ENCODE data around the gene HOXA10.

Gene HOXA10

GRCh38 chr7:27179030-27179429, 4.9 kb upstream of the HOXA10 start:
- FAIRE-seq = no peak

GRCh38 chr7:27178366-27178765, 4.2 kb upstream of the HOXA10 start:
- FAIRE-seq = no peak

DNA sequence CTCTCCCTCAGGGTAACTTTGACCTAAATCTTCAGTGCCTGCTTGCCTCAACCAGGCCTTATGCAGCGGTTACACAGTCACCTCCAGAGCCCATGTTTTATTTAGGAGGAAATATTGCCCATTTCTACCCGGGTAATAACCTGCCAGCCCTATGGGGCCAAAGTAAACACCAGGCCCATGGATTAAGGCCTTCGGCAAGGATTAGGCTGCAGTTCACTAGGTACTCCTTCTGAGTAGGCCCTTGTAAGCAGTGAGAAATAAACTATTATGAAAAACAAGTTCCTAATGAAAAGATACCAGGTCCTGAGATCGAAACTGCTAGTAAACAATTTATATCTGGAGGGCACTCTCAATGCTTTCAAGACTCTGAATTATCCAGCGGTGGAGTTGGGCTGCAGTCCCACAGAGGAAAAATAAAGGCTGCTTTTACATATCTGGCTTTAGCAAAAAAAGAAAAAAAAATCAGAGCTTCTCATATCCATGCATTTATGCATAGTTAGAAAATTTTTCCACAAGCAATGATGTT, 3.7 kb upstream of the HOXA10 start:
- FAIRE-seq = no peak

GRCh38 chr7:27176962-27177794, 3.1 kb upstream of the HOXA10 start:
- no peak for FAIRE-seq

- no peak for FAIRE-seq
Observed at GRCh38 chr7:27176524-27176845, 2.4 kb upstream of the HOXA10 start.

DNA sequence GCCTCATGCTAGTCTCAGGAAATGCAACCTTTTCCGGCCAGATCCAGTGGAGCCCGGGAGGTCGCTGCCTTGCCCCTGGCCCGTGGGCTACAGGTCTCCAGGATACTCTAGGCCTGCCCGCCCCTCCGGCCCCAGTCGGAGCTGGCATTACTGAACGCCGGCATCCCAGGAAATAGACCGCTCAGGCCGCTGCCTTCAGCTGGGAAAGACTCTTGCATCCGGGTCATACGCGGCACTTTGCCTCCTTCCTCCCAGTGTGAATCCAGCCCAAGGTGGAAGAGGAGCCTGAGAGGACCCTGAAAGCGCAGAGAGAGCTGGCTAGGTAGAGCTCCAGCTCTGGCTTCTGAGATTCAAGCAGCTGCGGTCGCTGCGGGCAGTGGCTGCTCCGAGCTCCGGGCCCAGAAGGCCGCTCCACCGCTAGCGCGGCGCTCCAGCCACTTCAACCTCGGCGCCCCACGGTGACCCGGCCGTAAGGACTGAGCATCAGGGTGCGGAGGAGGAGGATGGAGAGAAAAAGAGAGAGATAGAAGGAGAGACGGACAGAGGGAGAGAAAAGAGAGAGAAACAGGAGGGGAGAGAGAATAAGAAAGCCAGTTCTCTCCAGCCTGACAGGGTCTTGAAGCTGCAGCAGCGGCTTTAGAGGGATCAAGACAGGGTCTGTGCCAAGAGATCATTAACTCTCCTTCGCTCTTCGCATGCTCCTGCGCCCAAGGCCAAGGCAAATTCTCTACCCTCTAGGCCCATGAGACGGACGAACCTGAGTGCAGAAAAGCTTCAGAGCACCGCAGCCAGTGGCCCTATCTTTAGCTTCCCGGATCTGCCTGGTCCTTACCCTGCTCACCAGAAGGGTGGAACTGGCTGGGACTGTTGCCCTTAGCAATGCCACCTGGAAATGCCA, 1.8 kb upstream of the HOXA10 start:
- FAIRE-seq = no peak

DNA sequence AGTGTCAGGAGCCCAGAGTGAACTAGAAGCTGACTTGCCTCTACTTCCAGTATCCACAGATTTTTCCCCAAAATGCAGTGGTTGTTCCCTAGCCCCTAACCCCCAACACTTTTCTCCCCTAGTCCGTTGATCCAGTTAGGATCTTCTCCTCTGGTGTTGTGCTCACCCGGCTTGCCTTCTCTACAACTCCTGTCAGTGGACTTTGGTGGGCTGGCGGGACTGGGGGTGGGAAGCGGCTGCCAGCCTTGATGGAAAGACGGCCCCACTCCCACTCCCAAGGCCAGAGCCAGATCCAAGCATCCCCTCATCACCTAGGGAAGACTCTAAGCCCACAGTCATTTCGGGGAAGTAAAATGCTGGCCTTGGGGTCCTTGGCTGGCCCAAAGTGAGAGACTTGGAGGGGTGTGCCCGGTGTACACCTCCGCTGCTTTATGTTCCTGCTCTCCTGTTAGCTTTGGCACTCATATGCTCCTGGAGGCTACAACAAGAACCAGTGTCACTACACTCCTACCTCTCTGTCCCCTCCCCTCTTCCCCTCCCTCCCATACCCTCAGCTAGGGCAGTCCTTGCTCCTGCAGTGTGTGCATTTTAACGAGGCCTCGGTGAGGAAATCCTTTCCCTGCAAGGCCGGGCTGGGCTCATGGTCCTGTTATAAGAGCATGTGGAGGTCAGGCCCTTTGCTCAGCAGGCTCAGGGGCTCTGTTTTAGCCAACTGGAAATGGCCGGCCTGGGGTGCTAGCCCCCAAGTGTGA, 930 bp upstream of the HOXA10 start:
- no peak for FAIRE-seq

DNA sequence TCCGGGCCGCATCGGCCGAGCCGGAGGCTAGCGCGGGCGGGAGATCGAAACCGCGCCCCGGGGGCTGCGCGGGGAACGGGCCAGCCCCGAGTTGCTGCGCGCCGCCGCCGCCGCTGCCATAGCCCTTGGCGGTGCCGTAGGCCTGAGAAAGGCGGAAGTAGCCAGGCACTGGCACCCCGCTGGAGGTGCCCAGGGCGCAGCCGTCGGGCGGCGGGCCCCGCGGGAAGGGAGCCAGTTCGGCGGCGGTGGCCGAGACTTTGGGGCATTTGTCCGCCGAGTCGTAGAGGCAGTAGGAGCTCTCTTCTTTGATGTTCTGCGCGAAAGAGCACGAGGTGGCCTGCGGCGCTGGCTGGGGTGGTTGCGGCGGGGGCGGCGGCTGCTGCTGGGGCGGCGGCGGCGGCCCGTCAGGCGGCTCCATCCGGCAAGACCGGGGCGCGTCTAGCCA, 587 bp downstream of the HOXA10 start:
- no peak for FAIRE-seq

DNA sequence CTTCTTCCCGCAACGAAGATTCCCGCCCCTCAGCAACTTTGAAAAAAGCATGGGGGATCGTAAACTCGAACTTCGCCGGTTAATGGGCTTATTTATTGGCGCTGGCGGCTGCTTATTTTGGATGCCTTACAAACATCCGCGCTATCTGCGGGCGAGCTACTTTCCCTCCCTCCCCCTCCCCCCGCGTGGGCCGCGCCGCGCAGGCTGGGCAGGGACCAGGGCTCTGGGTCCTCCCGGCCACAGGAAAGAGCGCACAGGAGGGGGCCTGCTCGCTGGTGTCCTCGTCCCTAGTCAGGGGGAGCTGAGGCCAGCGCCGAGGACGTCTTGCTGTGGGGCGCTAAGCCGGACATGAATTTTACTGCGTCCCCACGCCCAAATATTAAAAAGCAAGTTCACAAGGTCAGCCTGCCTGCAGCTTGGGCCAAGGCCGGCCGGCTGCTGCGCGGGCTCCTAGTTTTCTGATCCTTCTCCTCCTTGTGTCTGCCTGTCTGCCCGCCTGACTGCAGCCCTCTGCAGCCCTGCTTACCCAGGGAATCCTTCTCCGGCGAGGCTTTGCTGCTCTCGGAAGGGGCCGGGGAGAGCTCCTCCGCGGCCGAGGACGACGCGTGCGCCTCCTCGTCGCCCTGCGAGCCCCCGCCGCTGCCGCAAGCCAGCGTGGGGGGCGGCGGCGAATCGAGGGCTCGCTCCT, 1.2 kb downstream of the HOXA10 start:
- FAIRE-seq = no peak

GRCh38 chr7:27172315-27172774, 1.8 kb downstream of the HOXA10 start:
- FAIRE-seq = no peak

DNA sequence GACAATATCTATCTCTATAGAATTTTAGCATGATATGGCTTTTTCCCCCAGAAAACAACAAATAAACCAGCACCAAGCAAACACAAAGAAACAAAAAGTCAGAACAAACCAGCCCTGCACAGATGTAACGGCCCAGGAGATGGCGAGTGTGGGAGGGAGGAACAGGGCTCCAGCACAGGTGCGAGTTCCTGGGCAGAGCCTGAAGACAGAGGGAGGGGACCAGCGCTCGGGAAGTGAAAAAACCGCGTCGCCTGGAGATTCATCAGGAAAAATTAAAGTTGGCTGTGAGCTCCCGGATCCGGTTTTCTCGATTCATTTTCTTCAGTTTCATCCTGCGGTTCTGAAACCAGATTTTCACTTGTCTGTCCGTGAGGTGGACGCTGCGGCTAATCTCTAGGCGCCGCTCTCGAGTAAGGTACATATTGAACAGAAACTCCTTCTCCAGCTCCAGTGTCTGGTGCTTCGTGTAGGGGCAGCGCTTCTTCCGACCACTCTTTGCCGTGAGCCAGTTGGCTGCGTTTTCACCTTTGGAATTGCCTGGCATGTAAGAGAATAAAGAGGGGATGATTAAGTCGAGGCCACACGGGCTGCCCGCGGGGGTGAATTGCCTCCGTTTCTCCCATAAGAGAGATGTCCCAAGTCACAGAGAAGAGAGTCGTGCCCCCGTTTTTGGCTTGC, 2.3 kb downstream of the HOXA10 start:
- no peak for FAIRE-seq

DNA sequence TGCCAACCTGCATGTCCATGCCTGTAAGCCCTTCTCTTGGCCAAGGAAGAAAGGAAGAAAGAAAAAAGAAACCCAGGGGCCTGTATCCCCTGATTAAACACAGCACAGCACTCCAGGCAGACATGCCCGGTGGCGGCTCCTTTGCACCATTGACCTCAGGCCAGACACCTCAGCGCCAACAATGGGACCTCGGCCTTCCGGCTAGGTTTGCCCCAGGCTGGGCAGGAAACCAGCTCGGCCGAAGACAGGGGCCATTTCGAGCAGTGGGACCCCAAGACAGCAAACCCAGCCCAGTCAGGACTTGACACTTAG, 2.8 kb downstream of the HOXA10 start:
- FAIRE-seq = no peak

GRCh38 chr7:27170426-27171324, 3.4 kb downstream of the HOXA10 start:
- no peak for FAIRE-seq

DNA sequence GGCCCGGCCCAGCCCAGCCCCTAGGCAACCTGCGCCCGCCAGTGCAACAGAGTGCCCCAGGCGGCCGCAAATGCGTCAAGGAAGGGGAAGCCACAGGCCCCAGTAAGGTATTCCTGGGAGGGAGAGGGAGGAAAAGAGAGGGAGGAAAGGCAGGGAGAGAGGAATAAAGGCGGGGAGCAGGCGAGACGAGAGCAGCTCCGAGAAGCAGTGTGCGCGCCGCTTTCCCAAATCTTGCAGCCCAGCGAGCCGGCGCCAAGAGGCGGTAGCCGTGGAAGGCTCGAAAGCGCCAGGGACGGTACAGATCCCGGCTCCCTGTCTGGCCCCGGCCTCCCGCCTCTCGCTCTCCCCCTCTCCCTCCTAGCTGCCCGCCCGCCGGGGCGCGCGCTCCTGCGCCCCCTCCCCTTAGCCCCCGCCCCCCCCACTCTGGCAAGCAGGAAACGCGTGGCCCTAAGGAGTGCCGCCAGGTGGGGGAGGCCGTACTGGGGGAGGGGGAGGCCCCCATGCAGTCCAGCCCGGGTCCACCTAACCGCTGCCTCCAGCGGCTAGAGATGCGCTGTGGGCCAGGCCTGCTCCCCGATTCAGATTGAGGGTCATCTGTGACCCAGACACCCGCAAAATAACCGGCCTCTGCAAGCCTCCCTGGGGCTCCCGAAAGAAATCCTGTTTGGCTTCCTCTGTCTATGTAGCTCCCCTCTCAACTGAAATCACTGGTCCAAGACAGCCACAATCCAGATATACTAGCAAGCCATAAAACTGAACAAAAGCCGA, 4.3 kb downstream of the HOXA10 start:
- FAIRE-seq = no peak

DNA sequence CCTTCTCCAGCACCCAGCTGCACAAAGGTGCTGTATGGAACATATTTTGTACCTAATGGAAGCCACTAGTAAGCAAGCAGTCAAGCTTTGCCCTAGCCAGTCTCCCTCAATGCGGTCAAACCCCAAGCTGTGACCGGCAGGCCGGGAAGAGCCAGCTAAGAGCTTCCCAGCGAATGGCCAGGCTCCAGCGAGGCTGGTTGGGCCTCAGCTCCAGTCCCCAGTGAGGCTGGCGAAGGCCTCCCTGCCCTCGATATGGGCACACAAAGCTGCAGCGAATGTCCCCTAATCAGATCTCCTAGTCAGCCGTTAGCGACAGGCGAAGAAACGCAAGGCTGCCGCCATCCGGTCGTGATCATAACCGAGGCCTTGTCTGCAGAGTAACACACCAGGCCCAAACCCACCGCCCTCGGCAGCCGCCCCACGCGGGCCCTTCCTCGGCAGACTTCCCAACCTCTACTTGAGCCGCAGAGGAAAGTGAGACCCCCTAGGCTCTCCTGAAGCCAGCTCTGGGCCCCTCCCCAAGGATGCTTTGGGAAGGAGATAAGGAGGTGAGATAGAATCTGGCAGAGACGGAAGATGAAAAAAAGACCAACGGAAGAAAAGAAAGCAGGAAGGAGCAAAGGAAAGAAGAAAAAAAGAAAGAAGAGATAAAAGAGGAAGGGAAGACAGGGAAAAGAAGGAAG, 5.7 kb downstream of the HOXA10 start:
- no peak for FAIRE-seq

DNA sequence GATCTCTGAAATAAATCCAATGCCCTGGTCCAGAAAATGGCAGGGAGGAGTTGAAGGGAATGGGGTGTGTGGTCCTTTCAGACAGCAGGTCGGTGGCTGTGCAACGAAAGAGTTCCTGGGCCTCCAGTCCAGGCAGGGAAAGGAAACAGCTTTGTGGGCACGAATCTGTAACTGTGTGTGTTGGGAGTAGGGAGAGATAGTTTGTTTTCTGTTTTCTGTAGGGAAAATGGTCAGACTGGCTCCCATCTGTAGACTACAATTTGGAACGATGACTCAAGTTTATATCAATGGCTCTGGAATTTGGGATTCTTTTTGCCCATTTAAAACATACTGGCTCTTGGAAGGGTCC, 6.2 kb downstream of the HOXA10 start:
- FAIRE-seq = no peak

DNA sequence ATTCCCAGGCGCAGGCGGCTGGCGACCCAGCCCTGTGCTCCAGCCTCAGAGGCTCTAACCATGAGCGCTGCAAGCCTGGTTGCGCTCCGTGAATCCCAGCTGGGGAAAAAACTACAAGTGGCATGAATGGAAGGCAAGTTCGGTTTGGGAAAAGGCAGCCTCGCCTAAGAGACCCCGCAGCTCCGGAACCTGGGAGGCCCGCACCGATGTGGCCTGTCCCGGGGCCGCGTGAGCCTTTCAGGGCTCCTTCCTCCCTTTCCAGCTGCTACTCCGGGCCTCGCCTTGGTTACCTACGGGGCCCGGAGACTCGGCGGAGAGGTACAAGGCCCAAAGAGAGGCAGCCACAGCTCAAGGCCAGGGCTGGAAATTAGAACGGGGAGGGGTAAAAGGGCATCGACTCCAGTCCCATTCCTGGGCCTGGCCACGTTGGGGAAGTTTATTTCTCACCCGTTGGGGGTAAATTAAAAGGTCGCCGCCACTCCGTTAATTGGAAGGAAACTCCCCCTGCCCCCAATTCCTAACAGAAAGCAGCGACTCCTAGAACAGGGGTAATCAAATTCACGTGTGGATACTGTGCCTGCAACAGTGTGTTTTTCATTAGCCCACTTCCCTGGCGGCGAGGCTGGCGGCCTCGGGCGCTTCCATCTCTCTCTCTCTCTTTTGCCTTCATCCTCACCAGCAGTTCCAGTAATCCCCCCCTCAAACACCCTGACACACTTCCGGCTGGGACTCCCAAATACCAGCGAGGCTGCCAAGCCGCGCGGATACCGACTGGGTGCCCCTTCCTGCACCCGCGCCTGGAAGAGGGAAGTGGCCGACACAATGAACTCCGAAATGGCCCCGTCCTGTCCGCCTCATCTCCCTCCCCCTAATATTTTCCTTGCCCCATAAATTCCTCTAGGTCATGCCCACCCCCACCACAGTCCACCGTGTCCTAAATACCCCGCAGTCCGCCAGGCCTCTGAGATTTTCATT, 7.3 kb downstream of the HOXA10 start:
- FAIRE-seq = no peak

DNA sequence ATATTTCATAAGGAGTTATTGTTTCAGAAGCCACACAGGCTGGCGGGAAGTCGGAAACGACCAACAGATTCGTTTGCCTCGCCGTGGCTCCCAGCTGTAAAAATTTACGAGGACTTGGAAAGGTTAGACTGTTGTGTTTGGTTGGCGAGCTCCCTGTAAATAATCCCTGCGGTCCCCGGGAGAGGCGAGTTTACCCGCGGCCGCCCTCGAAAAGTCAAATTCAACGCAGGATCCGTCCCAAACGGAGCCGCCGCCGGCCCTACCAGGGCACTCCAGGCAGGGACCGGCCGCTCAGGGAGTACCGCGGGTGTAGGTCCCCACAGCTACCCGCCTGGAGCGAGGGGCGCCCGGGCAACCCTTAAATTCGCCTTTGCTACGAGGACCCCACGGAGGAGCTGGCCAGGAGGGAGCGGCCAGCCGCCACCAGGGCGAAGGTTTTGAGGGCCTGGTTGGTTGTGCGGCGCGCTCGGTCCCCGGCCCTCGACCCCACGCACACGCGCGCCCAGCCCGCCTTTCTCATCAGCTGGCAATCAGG, 8.1 kb downstream of the HOXA10 start:
- FAIRE-seq = no peak

Measured in colon (tissue), 2 donors.